Pons (tissue), 1 donor: ENCODE measurements around the gene SGO2.
A peak's percentile ranks its signal among the peaks of the same experiment; 100 is the strongest.
"Not testable (repeated sequence)": the region's sequence is repeated elsewhere in the genome, so short reads cannot be mapped to it uniquely, and the experiment has no call there.

ENCODE experiments used
- DNase-seq: peaks from one replicate; pipeline ENCODE4 v3.0.0-alpha.2; 2016; ENCODE audit warnings: low spot score

The SGO2 gene

GRCh38 chr2:200624026-200624425 is 98.0 kb downstream of the SGO2 start:
- DNase-seq = no peak

GRCh38 chr2:200624658-200625057 is 98.7 kb downstream of the SGO2 start:
- DNase-seq = no peak

DNA sequence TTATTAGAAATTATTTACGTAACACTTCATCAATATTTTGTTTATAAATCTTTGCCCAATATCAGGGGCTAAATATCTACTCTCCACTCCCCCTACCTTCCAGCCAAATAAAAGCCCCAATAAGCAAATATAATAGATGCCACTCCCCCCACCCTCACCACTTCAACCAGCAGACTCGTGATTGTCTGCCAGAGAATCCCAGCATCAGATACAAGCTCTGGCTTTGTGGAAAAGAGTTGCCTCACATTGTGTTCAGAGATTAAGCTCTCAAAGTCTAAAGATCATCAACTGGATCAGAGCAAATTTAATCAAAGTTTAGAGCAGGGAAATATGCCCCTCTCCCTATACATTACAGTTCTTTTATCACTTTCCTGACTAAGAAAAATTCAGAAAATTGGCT is 99.3 kb downstream of the SGO2 start:
- peak; percentile 20 for DNase-seq

DNA sequence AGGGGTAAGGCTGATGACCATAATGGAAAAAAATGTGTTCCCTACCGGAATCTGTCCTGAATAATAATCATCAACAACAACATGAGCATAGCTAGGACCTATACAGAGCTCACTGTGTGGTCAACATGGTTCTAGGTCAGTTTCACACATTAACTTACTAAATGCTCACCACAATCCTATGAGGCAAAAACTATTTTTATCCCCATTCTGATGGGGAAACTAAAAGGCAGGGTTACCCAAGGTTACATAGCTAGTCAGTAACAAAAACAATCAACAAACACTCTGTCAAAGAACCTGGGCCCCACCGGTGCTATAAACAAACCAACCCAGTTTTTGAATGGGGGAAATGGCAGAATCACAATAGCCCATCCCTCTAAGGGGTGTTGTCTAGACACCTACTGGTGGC is 100.0 kb downstream of the SGO2 start:
- DNase-seq = no peak

- DNase-seq = no peak
Observed at GRCh38 chr2:200627110-200627770, 101.2 kb downstream of the SGO2 start.

DNA sequence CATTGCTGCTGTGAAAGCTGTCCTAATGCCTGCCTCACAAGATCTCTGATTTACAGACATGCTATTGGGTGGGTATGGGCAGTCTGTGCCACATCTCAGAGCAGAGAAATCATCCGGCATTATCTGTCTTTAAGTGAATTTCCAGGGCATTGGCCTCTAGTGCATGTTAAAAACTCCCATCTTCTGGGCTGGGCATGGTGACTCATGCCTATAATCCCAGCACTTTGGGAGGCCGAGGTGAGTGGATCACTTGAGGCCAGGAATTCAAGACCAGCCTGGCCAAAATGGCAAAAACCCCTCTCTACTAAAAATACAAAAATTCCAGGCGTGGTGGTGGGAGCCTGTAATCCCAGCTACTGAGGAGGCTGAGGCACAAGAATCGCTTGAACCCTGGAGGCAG is 102.5 kb downstream of the SGO2 start:
- DNase-seq = not testable (repeated sequence)

DNA sequence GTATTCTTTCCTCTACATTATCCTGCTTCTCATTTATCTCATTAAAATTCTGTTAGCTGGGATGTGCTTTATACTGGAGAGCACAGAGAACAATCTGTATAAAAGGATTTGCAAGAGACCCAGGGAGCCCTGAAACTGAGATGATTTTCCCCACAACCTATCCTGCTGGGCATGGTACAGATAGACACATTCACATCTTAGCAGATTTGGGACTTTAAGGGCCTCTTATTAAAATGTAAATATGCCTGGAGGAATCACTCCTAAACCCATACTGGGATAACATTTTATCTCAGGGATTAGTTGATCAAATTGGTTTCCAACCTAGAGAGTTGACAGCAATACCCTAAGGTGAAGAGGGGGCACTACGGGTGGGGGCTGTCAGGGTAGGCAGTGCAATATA is 105.3 kb downstream of the SGO2 start:
- DNase-seq = no peak
